ENCODE results near the gene ANGPTL7.

DNA sequence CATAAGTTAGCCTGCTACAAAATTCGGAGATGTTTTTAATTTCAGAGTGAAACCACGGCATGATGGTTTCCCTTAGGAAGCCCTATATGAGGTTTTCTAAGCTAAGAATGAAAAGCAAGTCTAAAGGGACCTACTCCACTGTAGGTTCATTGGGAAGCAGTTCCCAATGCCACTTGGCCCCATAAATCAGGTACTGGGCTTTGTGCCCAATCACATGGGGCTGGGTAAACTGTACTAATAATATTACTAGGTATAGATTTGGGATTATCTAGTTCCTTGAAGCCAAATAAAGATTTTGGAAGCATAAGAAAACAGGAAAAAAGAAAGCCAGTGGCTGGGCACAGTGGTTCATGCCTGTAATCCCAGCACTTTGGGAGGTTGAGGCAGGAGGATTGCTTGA, 19.1 kb upstream of the ANGPTL7 start:
- TF ChIP-seq, protein P1, sequence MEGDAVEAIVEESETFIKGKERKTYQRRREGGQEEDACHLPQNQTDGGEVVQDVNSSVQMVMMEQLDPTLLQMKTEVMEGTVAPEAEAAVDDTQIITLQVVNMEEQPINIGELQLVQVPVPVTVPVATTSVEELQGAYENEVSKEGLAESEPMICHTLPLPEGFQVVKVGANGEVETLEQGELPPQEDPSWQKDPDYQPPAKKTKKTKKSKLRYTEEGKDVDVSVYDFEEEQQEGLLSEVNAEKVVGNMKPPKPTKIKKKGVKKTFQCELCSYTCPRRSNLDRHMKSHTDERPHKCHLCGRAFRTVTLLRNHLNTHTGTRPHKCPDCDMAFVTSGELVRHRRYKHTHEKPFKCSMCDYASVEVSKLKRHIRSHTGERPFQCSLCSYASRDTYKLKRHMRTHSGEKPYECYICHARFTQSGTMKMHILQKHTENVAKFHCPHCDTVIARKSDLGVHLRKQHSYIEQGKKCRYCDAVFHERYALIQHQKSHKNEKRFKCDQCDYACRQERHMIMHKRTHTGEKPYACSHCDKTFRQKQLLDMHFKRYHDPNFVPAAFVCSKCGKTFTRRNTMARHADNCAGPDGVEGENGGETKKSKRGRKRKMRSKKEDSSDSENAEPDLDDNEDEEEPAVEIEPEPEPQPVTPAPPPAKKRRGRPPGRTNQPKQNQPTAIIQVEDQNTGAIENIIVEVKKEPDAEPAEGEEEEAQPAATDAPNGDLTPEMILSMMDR (IDR thresholded peaks at IDR 0.05; ENCODE audit: low read length): no peak
- TF ChIP-seq EZH2 (optimal IDR thresholded peaks at IDR 0.05; ENCODE audit: low read depth, low read length) (no peak), EZH2phosphoT487 (IDR thresholded peaks at IDR 0.05; ENCODE audit: low read length) (no peak)
